Cardiac muscle cell (in vitro differentiated cells and primary cell): ENCODE results near the gene SMPD1. TPM values are rescaled to one million over a fixed set of nuclear protein-coding genes. Genes with fewer than 3 reads are reported as not detected.
A peak's percentile ranks its signal among the peaks of the same experiment; 100 is the strongest.

Experiments
- DNase-seq, 2 donors: peaks; one replicate each; pipeline versions ENCODE4 v3.0.0 to v3.0.0-alpha.2; 2010 to 2017; ENCODE audit warnings: low read depth in 1 of 2, low spot score in 1 of 2
- H3K27ac ChIP-seq: fragments of 200-600 bp; sonication (generic); 2 replicates; pipeline ENCODE4 v1.5.1; 2016
- H3K27me3 ChIP-seq: fragments of 200-600 bp; sonication (generic); 2 replicates; pipeline ENCODE4 v1.6.0; 2016; ENCODE audit warnings: control low read depth
- H3K36me3 ChIP-seq: fragments of 200-600 bp; sonication (generic); 2 replicates; pipeline ENCODE4 v1.5.1; 2016; ENCODE audit warnings: control low read depth
- H3K4me1 ChIP-seq: fragments of 200-600 bp; sonication (generic); 2 replicates; pipeline ENCODE4 v1.8.1; 2017; ENCODE audit warnings: low read depth, mild to moderate bottlenecking, mixed run types
- H3K4me3 ChIP-seq: fragments of 200-600 bp; sonication (generic); 2 replicates; pipeline ENCODE4 v1.5.1; 2016; ENCODE audit warnings: mild to moderate bottlenecking
- H3K9me3 ChIP-seq: fragments of 200-600 bp; sonication (generic); 2 replicates; pipeline ENCODE4 v1.5.1; 2017; ENCODE audit warnings: low read depth, mild to moderate bottlenecking, control low read depth
- CTCF ChIP-seq: IDR thresholded peaks from 2 replicates; pipeline ENCODE4 v1.5.1; 2012; ENCODE audit warnings: low read depth, mild to moderate bottlenecking, low read length
- polyA plus RNA-seq: library from polyadenylated mRNA; unstranded; fragments of >200 nt; fragmentation: Nextera tagmentation; extraction: Ambion mirVana; gene quantifications from 2 replicates; pipeline ENCODE4 v1.2.1, GENCODE V29; 2016
- total RNA-seq: library from RNA; depleted of rRNA; stranded (reverse); fragments of >200 nt; gene quantifications from 2 replicates; pipeline ENCODE4 v1.2.3, GENCODE V29; 2016

Gene SMPD1
- total and polyA plus RNA-seq, 2 experiments from 2014 or later, result 43.8 to 52.1 TPM

GRCh38 chr11:6353367-6353987 is 36.8 kb upstream of the SMPD1 start:
- Histone ChIP-seq H3K4me3 (no peak overlapping the region), H3K27me3 (no peaks in the 10 kb centered on the region), H3K36me3 (no peaks in the 10 kb centered on the region), H3K9me3 (no peaks in the 10 kb centered on the region), H3K27ac (no peak overlapping the region), H3K4me1 (peaks cover 7% of the 10 kb centered on the region)
- peak; percentile 56 to 75 for DNase-seq
- TF ChIP-seq CTCF, result peak; percentile 97

- no peak for TF ChIP-seq CTCF
- Histone ChIP-seq H3K27me3 (no peaks in the 10 kb centered on the region), H3K36me3 (no peaks in the 10 kb centered on the region)
These were observed 35.4 kb upstream of the SMPD1 start for GRCh38 chr11:6354651-6355485.

GRCh38 chr11:6356503-6357055 is 33.7 kb upstream of the SMPD1 start:
- no peaks in the 10 kb centered on the region for H3K36me3 ChIP-seq
- peak in 1 of 2 donors; percentile 35 for DNase-seq
- no peak overlapping the region for H3K4me3 ChIP-seq
- no peaks in the 10 kb centered on the region for H3K27me3 ChIP-seq
- H3K4me1 ChIP-seq, result peaks cover 7% of the 10 kb centered on the region
- H3K9me3 ChIP-seq, result no peaks in the 10 kb centered on the region
- no peak for TF ChIP-seq CTCF
- no peak overlapping the region for H3K27ac ChIP-seq

More at GRCh38 chr11:6354651-6355485, 35.4 kb upstream of the SMPD1 start:
- DNase-seq, result no peak
- no peaks in the 10 kb centered on the region for H3K9me3 ChIP-seq
- H3K4me1 ChIP-seq, result peaks cover 7% of the 10 kb centered on the region
- H3K27ac ChIP-seq, result no peak overlapping the region
- H3K4me3 ChIP-seq, result no peak overlapping the region

- Histone ChIP-seq H3K27ac (no peak overlapping the region), H3K9me3 (no peaks in the 10 kb centered on the region), H3K4me1 (peaks cover 11% of the 10 kb centered on the region), H3K27me3 (no peaks in the 10 kb centered on the region), H3K36me3 (no peaks in the 10 kb centered on the region), H3K4me3 (no peak overlapping the region)
- no peak for TF ChIP-seq CTCF
- DNase-seq, result peak in 1 of 2 donors; percentile 90
These were observed 33.1 kb upstream of the SMPD1 start for GRCh38 chr11:6357222-6357621.

GRCh38 chr11:6360183-6360582 is 30.1 kb upstream of the SMPD1 start:
- no peak overlapping the region for H3K4me3 ChIP-seq
- peaks cover 13% of the 10 kb centered on the region for H3K4me1 ChIP-seq
- no peak overlapping the region for H3K27ac ChIP-seq
- H3K36me3 ChIP-seq, result no peaks in the 10 kb centered on the region
- no peak for DNase-seq
- no peaks in the 10 kb centered on the region for H3K9me3 ChIP-seq
- H3K27me3 ChIP-seq, result no peaks in the 10 kb centered on the region
- TF ChIP-seq CTCF, result no peak
